GM12878 (cell line): Measurements from ENCODE around the gene METRN. TPM values are rescaled to one million over a fixed set of nuclear protein-coding genes. Genes with fewer than 3 reads are reported as not detected.

Experiments used
- BRCA1 ChIP-seq: IDR thresholded peaks from 2 replicates; pipeline ENCODE4 v1.6.1; 2011; ENCODE audit warnings: low read depth, low read length, improper control_type of control experiment
- CEBPB ChIP-seq, 2 experiments: fragments of 150-350 bp in 1 of 2; IDR thresholded peaks; 2 replicates each; pipeline ENCODE4 v1.6.1; 2012 to 2014; ENCODE audit warnings: low read depth in 2 of 2, low read length in 2 of 2, borderline replicate concordance in 1 of 2, inconsistent platforms in 1 of 2
- CUX1 ChIP-seq: IDR thresholded peaks from 2 replicates; pipeline ENCODE4 v1.6.1; 2012; ENCODE audit warnings: improper control_type of control experiment, low read depth, low read length; ENCODE audit not compliant: insufficient replicate concordance
- ELK1 ChIP-seq: IDR thresholded peaks from 2 replicates; pipeline ENCODE4 v1.6.1; 2012; ENCODE audit warnings: low read depth, low read length, improper control_type of control experiment
- HCFC1 ChIP-seq: fragments of 150-350 bp; IDR thresholded peaks from 2 replicates; pipeline ENCODE4 v1.6.1; 2014; ENCODE audit warnings: low read length
- KDM1A ChIP-seq: fragments of 200-600 bp; sonication (generic); IDR thresholded peaks from 2 replicates; pipeline ENCODE4 v1.6.1; 2016; ENCODE audit warnings: borderline replicate concordance
- PAX5 ChIP-seq: IDR thresholded peaks from 2 replicates; pipeline ENCODE4 v1.6.1; 2011; ENCODE audit warnings: low read depth, low read length, borderline replicate concordance
- PBX3 ChIP-seq: IDR thresholded peaks from 2 replicates; pipeline ENCODE4 v1.6.1; 2011; ENCODE audit warnings: mild to moderate bottlenecking, low read depth, low read length, moderate library complexity; ENCODE audit not compliant: insufficient replicate concordance
- SMAD5 ChIP-seq: IDR thresholded peaks from 2 replicates; pipeline ENCODE4 v1.6.1; 2016; ENCODE audit warnings: antibody characterized with exemption, low read depth
- SREBF1 ChIP-seq: IDR thresholded peaks from 2 replicates; pipeline ENCODE4 v1.6.1; 2012; ENCODE audit warnings: mild to moderate bottlenecking, low read length
- SREBF2 ChIP-seq: IDR thresholded peaks from 2 replicates; pipeline ENCODE4 v1.6.1; 2012; ENCODE audit warnings: mild to moderate bottlenecking, low read length
- ZBTB11 ChIP-seq: fragments of 450-650 bp; formaldehyde crosslinking; IDR thresholded peaks from 2 replicates; pipeline ENCODE4 v1.5.0; 2022; ENCODE audit warnings: mild to moderate bottlenecking, missing genetic modification characterization
- ZNF687 ChIP-seq: fragments of 450-650 bp; IDR thresholded peaks from 2 replicates; pipeline ENCODE4 v1.6.1; 2017; ENCODE audit warnings: mild to moderate bottlenecking, moderate library complexity
- polyA plus RNA-seq, 11 experiments: library from polyadenylated mRNA; depleted of rRNA in 4 of 11; unstranded in 6 of 11; stranded (reverse) in 5 of 11; fragments of >200 nt; fragmentation: Nextera tagmentation in 4 of 11; fragmentation: Illumina TruSeq in 1 of 11; extraction: Ambion mirVana in 4 of 11; extraction: Trizol in 1 of 11; gene quantifications; 1 replicate in 1 of 11; 2 replicates in 10 of 11; pipeline versions ENCODE4 v1.2.1 to v1.2.3, GENCODE V29; 2011 to 2016; ENCODE audit warnings: inconsistent platforms in 2 of 11, missing spikeins in 2 of 11, low read depth in 1 of 11
- total RNA-seq, 4 experiments: library from RNA; depleted of rRNA in 3 of 4; stranded (reverse); fragments of >200 nt in 3 of 4; fragmentation: Illumina TruSeq in 1 of 4; extraction: Trizol in 1 of 4; gene quantifications; 2 replicates each; pipeline versions ENCODE4 v1.2.1 to v1.2.3, GENCODE V29; 2013 to 2021

Gene METRN
- total and polyA plus RNA-seq, 10 of the 15 experiments (the other 5 are each of a cell fraction or from before 2014, with no cell fraction given) = 0.11 to 12.8 (median 1.1) TPM; not detected in 1

- TF ChIP-seq CUX1 (no peak), ZNF687 (peak; percentile 81), BRCA1 (no peak), PBX3 (no peak), KDM1A (no peak), ZBTB11 (CRISPR knock-in tag) (peak; percentile 69), CEBPB (IDR thresholded peaks at IDR 0.05; ENCODE audit: borderline replicate concordance in 1 of 2, low read depth in 2 of 2, low read length in 2 of 2) (no peak), SMAD5 (no peak), PAX5 (peak; percentile 36; the same call in 1 of the 2 replicates), ELK1 (peak; percentile 90), HCFC1 (peak; percentile 80), SREBF1 (0 out of 2 replicates have a peak, but pooled peaks have one; percentile 5), SREBF2 (0 out of 2 replicates have a peak, but pooled peaks have one; percentile 39)
These were observed 47.0 kb upstream of the METRN start, which contains the start of gene RHOT2 (continued) for GRCh38 chr16:667780-668518.
